Activated CD8-positive, alpha-beta memory T cell treated with anti-CD3 and anti-CD28 coated beads, Interleukin-2, amount 50 U/mL, for 24 hours (primary cell): ENCODE results near the gene TTC23.
"Not testable (repeated sequence)": the region's sequence is repeated elsewhere in the genome, so short reads cannot be mapped to it uniquely, and the experiment has no call there.

Experiments
- DNase-seq: peaks from one replicate; pipeline ENCODE4 v3.0.0-alpha.2; 2020; ENCODE audit errors: extremely low read depth

The TTC23 gene

GRCh38 chr15:99120050-99120777 is 129.2 kb downstream of the TTC23 start:
- DNase-seq = no peak

GRCh38 chr15:99118801-99119546 is 130.4 kb downstream of the TTC23 start:
- DNase-seq = no peak

- no peak for DNase-seq
Measured at GRCh38 chr15:99118258-99118632, 131.1 kb downstream of the TTC23 start.

GRCh38 chr15:99117563-99118257 is 131.7 kb downstream of the TTC23 start:
- DNase-seq = no peak

DNA sequence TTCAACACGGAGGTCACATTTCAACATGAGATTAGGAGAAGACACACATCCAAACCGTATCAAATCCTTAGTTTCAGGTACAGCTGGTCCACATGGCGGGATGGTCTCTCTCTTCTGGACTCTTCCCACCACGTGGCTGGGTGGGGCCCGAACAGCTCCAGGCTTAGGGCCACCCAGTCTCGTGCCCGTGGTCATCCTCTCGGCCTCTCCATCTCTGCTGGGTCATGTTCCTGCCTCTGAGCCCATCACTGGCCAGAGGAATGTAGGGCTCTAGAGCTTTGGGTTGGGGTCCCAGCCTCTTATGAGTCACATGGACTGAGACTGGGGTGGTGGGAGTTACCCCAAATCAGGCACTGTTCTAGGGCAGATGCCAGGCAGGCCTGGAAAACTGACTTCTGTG is 132.3 kb downstream of the TTC23 start:
- no peak for DNase-seq

GRCh38 chr15:99115300-99116215 is 133.8 kb downstream of the TTC23 start:
- DNase-seq = no peak

GRCh38 chr15:99114511-99115299 is 134.7 kb downstream of the TTC23 start:
- DNase-seq = no peak

- DNase-seq = no peak
Measured at GRCh38 chr15:99113547-99114271, 135.7 kb downstream of the TTC23 start.

GRCh38 chr15:99111641-99112040 is 137.7 kb downstream of the TTC23 start:
- not testable (repeated sequence) for DNase-seq

- no peak for DNase-seq
Measured at GRCh38 chr15:99110581-99111320, 138.6 kb downstream of the TTC23 start.

- DNase-seq = no peak
Measured at GRCh38 chr15:99110093-99110492, 139.3 kb downstream of the TTC23 start.

GRCh38 chr15:99109555-99110021 is 139.8 kb downstream of the TTC23 start:
- DNase-seq = no peak

DNA sequence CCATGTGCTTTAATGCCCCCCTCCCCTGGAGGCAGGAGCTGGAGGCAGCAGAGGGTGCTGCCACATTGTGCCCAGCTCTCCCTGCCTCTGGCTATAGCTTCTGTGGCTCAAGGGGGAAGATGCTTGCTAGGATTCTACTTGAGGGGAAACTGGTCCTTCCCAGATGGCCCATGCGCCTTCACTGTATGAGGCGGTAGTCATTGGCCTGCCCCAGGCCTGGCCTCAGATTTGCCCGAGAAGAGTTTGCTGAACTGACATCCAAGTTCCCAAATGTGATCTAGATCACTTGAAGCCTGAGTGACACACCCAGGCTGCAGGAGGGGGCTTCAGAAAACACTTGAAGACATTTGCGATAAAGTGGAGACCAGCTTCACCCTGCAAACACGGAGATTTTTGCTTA is 140.4 kb downstream of the TTC23 start:
- DNase-seq = no peak

- no peak for DNase-seq
Measured at GRCh38 chr15:99106417-99107220, 142.8 kb downstream of the TTC23 start.

DNA sequence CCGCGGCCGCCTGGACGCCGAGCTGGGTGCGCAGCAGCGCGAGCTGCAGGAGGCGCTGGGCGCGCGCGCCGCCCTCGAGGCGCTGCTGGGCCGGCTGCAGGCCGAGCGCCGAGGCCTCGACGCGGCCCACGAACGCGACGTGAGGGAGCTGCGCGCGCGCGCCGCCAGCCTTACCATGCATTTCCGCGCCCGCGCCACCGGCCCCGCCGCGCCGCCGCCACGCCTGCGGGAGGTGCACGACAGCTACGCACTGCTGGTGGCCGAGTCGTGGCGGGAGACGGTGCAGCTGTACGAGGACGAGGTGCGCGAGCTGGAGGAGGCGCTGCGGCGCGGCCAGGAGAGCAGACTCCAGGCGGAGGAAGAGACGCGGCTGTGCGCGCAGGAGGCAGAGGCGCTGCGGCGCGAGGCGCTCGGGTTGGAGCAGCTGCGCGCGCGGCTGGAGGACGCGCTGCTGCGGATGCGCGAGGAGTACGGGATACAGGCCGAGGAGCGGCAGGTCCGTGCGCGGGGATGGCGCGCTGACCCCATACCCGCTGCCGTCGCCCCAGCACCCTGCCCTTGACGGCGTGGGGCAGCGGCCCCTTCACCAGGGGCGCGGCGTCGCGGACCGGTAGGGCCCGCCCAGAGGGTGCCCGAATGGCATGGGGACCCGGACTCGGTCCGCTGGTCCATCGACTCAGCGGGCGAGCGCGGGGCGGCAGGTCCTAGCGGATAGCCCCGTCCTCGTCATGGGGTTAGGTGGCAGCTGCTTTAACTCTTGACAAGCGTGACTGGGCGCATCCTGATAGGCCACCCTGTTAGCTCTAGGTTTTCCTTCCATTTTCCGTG is 143.7 kb downstream of the TTC23 start:
- DNase-seq = no peak

DNA sequence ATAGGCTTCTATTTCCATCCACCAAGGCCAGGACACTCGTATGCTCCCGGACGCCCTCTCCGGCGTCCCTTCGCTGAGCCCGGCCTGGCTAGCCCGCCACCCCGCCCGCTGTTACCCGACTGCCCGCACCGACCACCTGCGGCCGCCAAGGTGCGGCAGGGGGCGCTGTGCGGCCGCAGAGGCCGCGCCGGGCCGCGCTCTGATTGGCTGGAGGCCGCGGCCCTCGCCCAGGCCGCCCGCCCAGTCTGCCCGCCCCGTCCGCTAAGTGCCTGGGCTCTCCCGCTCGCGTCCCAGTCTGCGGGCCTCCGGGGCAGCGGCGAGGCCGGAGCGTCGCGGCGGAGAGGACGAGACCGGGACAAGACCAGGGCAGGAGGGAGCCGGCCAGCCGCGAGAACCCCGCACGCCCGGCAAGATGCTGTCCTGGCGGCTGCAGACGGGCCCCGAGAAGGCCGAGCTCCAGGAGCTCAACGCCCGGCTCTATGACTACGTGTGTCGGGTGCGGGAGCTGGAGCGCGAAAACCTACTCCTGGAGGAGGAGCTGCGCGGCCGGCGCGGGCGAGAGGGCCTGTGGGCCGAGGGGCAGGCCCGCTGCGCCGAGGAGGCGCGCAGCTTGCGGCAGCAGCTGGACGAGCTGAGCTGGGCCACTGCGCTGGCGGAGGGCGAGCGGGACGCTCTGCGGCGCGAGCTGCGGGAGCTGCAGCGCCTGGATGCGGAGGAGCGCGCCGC is 144.4 kb downstream of the TTC23 start, which contains the start of gene SYNM:
Gene SYNM, plus strand, starts transcription at position 293 of the 726 bp plus-strand sequence. Its CDS starts 120 bp downstream, at position 413.
- DNase-seq = no peak

DNA sequence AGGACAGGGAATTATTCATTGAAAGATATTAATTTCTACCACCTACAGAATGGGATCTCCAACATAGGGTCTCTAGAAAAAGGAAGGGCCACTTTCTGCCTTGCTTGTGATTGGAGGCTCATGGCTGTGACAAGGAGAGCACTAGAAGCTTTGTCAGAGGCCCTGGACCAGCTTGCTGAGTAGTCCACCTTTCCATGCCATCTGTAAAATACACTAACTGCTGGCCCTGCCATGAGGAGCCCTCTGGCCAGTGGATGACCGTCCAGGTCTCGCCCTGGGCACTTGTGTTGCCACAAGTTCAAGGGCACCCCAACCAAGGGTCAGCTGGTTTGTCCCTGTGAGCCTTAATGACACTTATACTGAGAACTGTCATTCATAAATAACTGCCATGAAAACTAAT is 146.1 kb downstream of the TTC23 start:
- no peak for DNase-seq
